SK-N-SH (cell line): ENCODE results near the gene ECM1. TPM values are rescaled to one million over a fixed set of nuclear protein-coding genes. Genes with fewer than 3 reads are reported as not detected.

Source experiments
- CTCF ChIA-PET: fragments of 300-600, 350-600 bp; formaldehyde crosslinking; extraction: SDS; loops from one replicate; lab custom pipeline; 2021; lab: Yijun Ruan, JAX
- POLR2A ChIA-PET: fragments of 350-600 bp; sonication (Branson Sonifier 250); formaldehyde crosslinking; extraction: SDS; loops from one replicate; lab custom pipeline; 2020; ENCODE audit warnings: antibody characterized with exemption, inconsistent platforms; lab: Yijun Ruan, JAX
- DNase-seq: peaks from one replicate; pipeline ENCODE4 v3.0.0; 2012
- H2AFZ ChIP-seq: fragments of 200-600 bp; sonication (generic); 2 replicates; pipeline ENCODE4 v1.8.1; 2016; ENCODE audit warnings: antibody characterized with exemption, mild to moderate bottlenecking, low read depth
- H3F3A ChIP-seq: fragments of 200-600 bp; sonication (generic); replicated peaks from 2 replicates; pipeline ENCODE3; 2016; ENCODE audit warnings: antibody characterized with exemption, mild to moderate bottlenecking; ENCODE audit not compliant: insufficient read depth
- H3K27ac ChIP-seq, 2 experiments: fragments of 200-500 bp in 1 of 2; fragments of 200-600 bp in 1 of 2; sonication (Bioruptor generic) in 1 of 2; sonication (generic), shearing (Covaris generic) in 1 of 2; 2 replicates each; pipeline versions ENCODE4 v1.5.1 to v1.6.1; 2014 to 2016; ENCODE audit warnings: low read depth in 2 of 2, inconsistent platforms in 1 of 2, low read length in 1 of 2, mild to moderate bottlenecking in 1 of 2, mixed read lengths in 1 of 2
- H3K27me3 ChIP-seq: fragments of 200-600 bp; sonication (generic), shearing (Covaris generic); 2 replicates; pipeline ENCODE4 v1.6.1; 2016; ENCODE audit warnings: mixed run types; ENCODE audit not compliant: insufficient read depth
- H3K36me3 ChIP-seq, 2 experiments: fragments of 200-500 bp in 1 of 2; fragments of 200-600 bp in 1 of 2; sonication (Bioruptor generic) in 1 of 2; sonication (generic) in 1 of 2; replicated peaks in 1 of 2; 2 replicates each; pipeline versions ENCODE3 to v1.5.1; 2014 to 2016; ENCODE audit warnings: low read length in 1 of 2, mild to moderate bottlenecking in 1 of 2; ENCODE audit not compliant: insufficient read depth in 2 of 2, control insufficient read depth in 1 of 2
- H3K4me1 ChIP-seq, 2 experiments: fragments of 200-500 bp in 1 of 2; fragments of 200-600 bp in 1 of 2; sonication (Bioruptor generic) in 1 of 2; sonication (generic), shearing (Covaris generic) in 1 of 2; 2 replicates each; pipeline versions ENCODE4 v1.5.1 to v1.6.1; 2014 to 2016; ENCODE audit warnings: low read depth in 1 of 2, low read length in 1 of 2, mixed run types in 1 of 2; ENCODE audit not compliant: insufficient read depth in 2 of 2, control insufficient read depth in 1 of 2
- H3K4me2 ChIP-seq: fragments of 200-600 bp; sonication (generic), shearing (Covaris generic); 2 replicates; pipeline ENCODE4 v1.6.1; 2017; ENCODE audit warnings: mixed run types
- H3K4me3 ChIP-seq, 2 experiments: fragments of 200-500 bp in 1 of 2; fragments of 200-600 bp in 1 of 2; sonication (Bioruptor generic) in 1 of 2; sonication (generic), shearing (Covaris generic) in 1 of 2; 2 replicates each; pipeline versions ENCODE4 v1.5.1 to v1.8.1; 2014 to 2016; ENCODE audit warnings: low read depth in 2 of 2, inconsistent platforms in 1 of 2, low read length in 1 of 2, mild to moderate bottlenecking in 1 of 2, mixed read lengths in 1 of 2, moderate library complexity in 1 of 2
- H3K79me2 ChIP-seq: fragments of 200-600 bp; sonication (generic); 2 replicates; pipeline ENCODE4 v1.8.1; 2017; ENCODE audit warnings: mild to moderate bottlenecking; ENCODE audit not compliant: insufficient read depth
- H3K9ac ChIP-seq: fragments of 200-600 bp; sonication (generic); 2 replicates; pipeline ENCODE4 v1.6.1; 2017; ENCODE audit warnings: mixed run types
- H3K9me2 ChIP-seq: fragments of 200-600 bp; sonication (generic); 2 replicates; pipeline ENCODE4 v1.6.1; 2017; ENCODE audit warnings: mixed run types
- H3K9me3 ChIP-seq: fragments of 200-600 bp; sonication (generic); 2 replicates; pipeline ENCODE4 v1.6.1; 2017; ENCODE audit warnings: mixed run types, mild to moderate bottlenecking, moderate library complexity
- H4K20me1 ChIP-seq: fragments of 200-600 bp; sonication (generic); 2 replicates; pipeline ENCODE4 v1.6.1; 2017; ENCODE audit warnings: mild to moderate bottlenecking, mixed run types; ENCODE audit not compliant: insufficient read depth
- FOSL2 ChIP-seq: IDR thresholded peaks from 2 replicates; pipeline ENCODE4 v1.4.0; 2012; ENCODE audit warnings: low read depth, mild to moderate bottlenecking, moderate library complexity, borderline replicate concordance
- FOXJ3 ChIP-seq: sonication (generic); formaldehyde crosslinking; IDR thresholded peaks from 2 replicates; pipeline ENCODE4 v1.5.1; 2020; ENCODE audit warnings: mild to moderate bottlenecking, missing genetic modification reagents
- FOXM1 ChIP-seq: IDR thresholded peaks from 2 replicates; pipeline ENCODE4 v1.4.0; 2012; ENCODE audit warnings: low read depth, mild to moderate bottlenecking
- MXI1 ChIP-seq: IDR thresholded peaks from 2 replicates; pipeline ENCODE4 v1.6.1; 2012; ENCODE audit warnings: mild to moderate bottlenecking, low read depth, low read length, improper control_type of control experiment
- NRF1 ChIP-seq: IDR thresholded peaks from 2 replicates; pipeline ENCODE4 v1.6.1; 2012; ENCODE audit warnings: low read depth, mild to moderate bottlenecking, low read length
- RCOR1 ChIP-seq: fragments of 150-350 bp; IDR thresholded peaks from 2 replicates; pipeline ENCODE4 v1.6.1; 2017; ENCODE audit warnings: antibody characterized with exemption, low read length
- RFX5 ChIP-seq: IDR thresholded peaks from 2 replicates; pipeline ENCODE4 v1.6.1; 2012; ENCODE audit warnings: mild to moderate bottlenecking, improper control_type of control experiment, low read length
- SMC3 ChIP-seq: IDR thresholded peaks from 2 replicates; pipeline ENCODE4 v1.6.1; 2012; ENCODE audit warnings: low read depth, low read length, improper control_type of control experiment
- WGBS: methylation state at CpG from one replicate; pipeline ENCODE4 v1.1.6; 2017; ENCODE audit warnings: low lambda C conversion rate; 5-methylcytosine and 5-hydroxymethylcytosine counted together
- polyA plus RNA-seq, 3 experiments: library from polyadenylated mRNA; depleted of rRNA; stranded (reverse); fragments of >200 nt; gene quantifications; 2 replicates each; pipeline ENCODE4 v1.2.3, GENCODE V29; 2012
- TF ChIP-seq, protein P1 (sequence below): IDR thresholded peaks from 2 replicates; pipeline ENCODE4 v1.6.1; 2012; ENCODE audit warnings: mild to moderate bottlenecking, low read depth, low read length, moderate library complexity
- TF ChIP-seq, protein P2 (sequence below): fragments of 200-600 bp; sonication (generic); IDR thresholded peaks from 2 replicates; pipeline ENCODE4 v1.6.1; 2017; ENCODE audit warnings: antibody characterized with exemption, mild to moderate bottlenecking, moderate library complexity

Gene ECM1
- polyA plus RNA-seq, 1 of the 3 experiments (the other 2 are of a cell fraction) = 32.3 TPM

DNA sequence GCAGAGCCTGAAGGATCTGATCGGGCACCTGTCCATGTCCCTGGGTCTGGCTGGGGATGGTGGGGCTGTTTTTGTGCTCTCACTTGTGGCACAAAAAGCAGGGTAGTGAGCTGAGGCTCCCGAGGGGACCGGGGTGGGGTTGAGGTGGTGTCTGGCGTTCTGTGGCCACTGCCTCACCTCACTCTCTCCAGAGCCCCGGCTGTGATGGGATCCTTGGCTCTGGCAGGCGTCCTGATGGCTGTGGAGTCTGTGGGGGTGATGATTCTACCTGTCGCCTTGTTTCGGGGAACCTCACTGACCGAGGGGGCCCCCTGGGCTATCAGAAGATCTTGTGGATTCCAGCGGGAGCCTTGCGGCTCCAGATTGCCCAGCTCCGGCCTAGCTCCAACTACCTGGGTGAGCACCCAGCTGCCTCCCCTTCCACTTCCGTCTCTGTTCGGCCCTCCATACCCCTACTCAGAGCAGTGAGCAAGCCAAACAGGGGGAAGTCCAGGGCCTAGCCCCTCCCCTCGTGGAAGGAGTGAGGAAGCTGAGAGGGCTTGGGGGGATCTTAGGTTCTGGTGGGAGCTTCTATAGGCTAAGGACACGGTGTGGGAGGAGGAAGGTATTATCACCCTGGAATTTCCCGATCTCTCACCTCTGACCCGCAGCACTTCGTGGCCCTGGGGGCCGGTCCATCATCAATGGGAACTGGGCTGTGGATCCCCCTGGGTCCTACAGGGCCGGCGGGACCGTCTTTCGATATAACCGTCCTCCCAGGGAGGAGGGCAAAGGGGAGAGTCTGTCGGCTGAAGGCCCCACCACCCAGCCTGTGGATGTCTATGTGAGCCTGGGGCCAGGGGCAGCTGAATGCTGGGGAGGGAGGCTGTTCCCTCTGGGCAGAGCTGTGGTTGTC lies 48.3 kb downstream of the ECM1 start (continued):
- TF ChIP-seq RCOR1 (no peak), NRF1 (no peak), RFX5 (no peak)
- TF ChIP-seq, protein P1, sequence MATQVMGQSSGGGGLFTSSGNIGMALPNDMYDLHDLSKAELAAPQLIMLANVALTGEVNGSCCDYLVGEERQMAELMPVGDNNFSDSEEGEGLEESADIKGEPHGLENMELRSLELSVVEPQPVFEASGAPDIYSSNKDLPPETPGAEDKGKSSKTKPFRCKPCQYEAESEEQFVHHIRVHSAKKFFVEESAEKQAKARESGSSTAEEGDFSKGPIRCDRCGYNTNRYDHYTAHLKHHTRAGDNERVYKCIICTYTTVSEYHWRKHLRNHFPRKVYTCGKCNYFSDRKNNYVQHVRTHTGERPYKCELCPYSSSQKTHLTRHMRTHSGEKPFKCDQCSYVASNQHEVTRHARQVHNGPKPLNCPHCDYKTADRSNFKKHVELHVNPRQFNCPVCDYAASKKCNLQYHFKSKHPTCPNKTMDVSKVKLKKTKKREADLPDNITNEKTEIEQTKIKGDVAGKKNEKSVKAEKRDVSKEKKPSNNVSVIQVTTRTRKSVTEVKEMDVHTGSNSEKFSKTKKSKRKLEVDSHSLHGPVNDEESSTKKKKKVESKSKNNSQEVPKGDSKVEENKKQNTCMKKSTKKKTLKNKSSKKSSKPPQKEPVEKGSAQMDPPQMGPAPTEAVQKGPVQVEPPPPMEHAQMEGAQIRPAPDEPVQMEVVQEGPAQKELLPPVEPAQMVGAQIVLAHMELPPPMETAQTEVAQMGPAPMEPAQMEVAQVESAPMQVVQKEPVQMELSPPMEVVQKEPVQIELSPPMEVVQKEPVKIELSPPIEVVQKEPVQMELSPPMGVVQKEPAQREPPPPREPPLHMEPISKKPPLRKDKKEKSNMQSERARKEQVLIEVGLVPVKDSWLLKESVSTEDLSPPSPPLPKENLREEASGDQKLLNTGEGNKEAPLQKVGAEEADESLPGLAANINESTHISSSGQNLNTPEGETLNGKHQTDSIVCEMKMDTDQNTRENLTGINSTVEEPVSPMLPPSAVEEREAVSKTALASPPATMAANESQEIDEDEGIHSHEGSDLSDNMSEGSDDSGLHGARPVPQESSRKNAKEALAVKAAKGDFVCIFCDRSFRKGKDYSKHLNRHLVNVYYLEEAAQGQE = no peak
- TF ChIP-seq, protein P2, sequence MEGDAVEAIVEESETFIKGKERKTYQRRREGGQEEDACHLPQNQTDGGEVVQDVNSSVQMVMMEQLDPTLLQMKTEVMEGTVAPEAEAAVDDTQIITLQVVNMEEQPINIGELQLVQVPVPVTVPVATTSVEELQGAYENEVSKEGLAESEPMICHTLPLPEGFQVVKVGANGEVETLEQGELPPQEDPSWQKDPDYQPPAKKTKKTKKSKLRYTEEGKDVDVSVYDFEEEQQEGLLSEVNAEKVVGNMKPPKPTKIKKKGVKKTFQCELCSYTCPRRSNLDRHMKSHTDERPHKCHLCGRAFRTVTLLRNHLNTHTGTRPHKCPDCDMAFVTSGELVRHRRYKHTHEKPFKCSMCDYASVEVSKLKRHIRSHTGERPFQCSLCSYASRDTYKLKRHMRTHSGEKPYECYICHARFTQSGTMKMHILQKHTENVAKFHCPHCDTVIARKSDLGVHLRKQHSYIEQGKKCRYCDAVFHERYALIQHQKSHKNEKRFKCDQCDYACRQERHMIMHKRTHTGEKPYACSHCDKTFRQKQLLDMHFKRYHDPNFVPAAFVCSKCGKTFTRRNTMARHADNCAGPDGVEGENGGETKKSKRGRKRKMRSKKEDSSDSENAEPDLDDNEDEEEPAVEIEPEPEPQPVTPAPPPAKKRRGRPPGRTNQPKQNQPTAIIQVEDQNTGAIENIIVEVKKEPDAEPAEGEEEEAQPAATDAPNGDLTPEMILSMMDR = no peak

DNA sequence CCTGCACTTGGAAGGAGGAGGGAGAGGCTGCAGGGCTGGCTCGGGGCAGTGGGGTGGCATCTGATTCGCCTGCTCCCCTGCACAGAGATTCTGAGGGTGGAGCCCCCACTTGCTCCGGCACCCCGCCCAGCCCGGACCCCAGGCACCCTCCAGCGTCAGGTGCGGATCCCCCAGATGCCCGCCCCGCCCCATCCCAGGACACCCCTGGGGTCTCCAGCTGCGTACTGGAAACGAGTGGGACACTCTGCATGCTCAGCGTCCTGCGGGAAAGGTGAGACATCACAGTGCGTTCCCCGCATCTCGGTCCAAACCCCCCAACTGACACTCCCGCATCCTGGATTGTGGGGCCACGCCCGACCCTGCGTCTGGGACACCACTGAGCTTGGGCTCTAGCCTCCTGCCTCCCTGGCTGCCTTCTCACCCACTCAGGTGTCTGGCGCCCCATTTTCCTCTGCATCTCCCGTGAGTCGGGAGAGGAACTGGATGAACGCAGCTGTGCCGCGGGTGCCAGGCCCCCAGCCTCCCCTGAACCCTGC lies 49.2 kb downstream of the ECM1 start:
- WGBS = 95% methylated on average over 18 of the region's 26 CpGs
- no peak overlapping the region for H3K27ac ChIP-seq
- no peaks in the 10 kb centered on the region for H3K9me3 ChIP-seq
- DNase-seq = no peak
- H3K79me2 ChIP-seq = peaks cover 31% of the 10 kb centered on the region
- no peak overlapping the region for H3K4me3 ChIP-seq
- peaks cover 6% of the 10 kb centered on the region; the same call in 1 of the 2 replicates for H4K20me1 ChIP-seq
- no peak overlapping the region for H3K4me2 ChIP-seq
- no peak overlapping the region for H3K9ac ChIP-seq
- no peaks in the 10 kb centered on the region for H3K27me3 ChIP-seq
- ChIA-PET POLR2A (no interaction called here), CTCF (interaction anchor here (1.1 to 5.2 kb wide), 3 partner anchors 11 to 256 kb away, joined by 3 to 58 read pairs (median 6); no protein-coding TSS in a partner anchor)
- TF ChIP-seq SMC3 = no peak
- no peak for TF ChIP-seq FOXJ3 (CRISPR knock-in tag)
- TF ChIP-seq RCOR1 = no peak
- no peak for TF ChIP-seq MXI1
- no peak for TF ChIP-seq FOXM1
- TF ChIP-seq FOSL2 = no peak
- H3F3A ChIP-seq = peaks cover 16% of the 10 kb centered on the region
- H3K4me1 ChIP-seq = peaks cover 18 to 21% of the 10 kb centered on the region in 2 experiments; a peak in 3 of 4 replicates
- no peaks in the 10 kb centered on the region for H3K36me3 ChIP-seq
- H3K9me2 ChIP-seq = no peaks in the 10 kb centered on the region
- H2AFZ ChIP-seq = no peak overlapping the region
